Measurements from ENCODE around the gene GALNT12.
A peak's percentile ranks its signal among the peaks of the same experiment; 100 is the strongest.

The GALNT12 gene

GRCh38 chr9:98867429-98868168 is 60.1 kb downstream of the GALNT12 start:
- Histone ChIP-seq H3K79me2 (ENCODE audit: insufficient read depth, low read depth) (no peaks in the 10 kb centered on the region), H3K9ac (no peak overlapping the region), H2AFZ (ENCODE audit: low read depth) (peak overlapping the region; percentile 27; the same call in 1 of the 2 replicates), H3K4me3 (IDR thresholded peaks at IDR 0.05; ENCODE audit: insufficient read depth, low read depth, low read length) (no peak overlapping the region), H3K4me1 (ENCODE audit: low read depth, poor library complexity, severe bottlenecking) (peaks cover 23% of the 10 kb centered on the region), H4K20me1 (ENCODE audit: insufficient read depth) (no peaks in the 10 kb centered on the region), H3K27me3 (ENCODE audit: insufficient read depth, low read depth) (no peaks in the 10 kb centered on the region), H3K27ac (no peak overlapping the region), H3K36me3 (ENCODE audit: insufficient read depth) (no peaks in the 10 kb centered on the region), H3K4me2 (peak overlapping the region; percentile 4; the same call in 1 of the 2 replicates)
- no peak for TF ChIP-seq CTCF (conservative IDR thresholded peaks at IDR 0.05; ENCODE audit: low read depth, low read length)

- no peak overlapping the region for H3K27ac ChIP-seq
- H3K4me2 ChIP-seq: no peak overlapping the region
- no peak overlapping the region for H3K4me3 ChIP-seq (IDR thresholded peaks at IDR 0.05; ENCODE audit: insufficient read depth, low read depth, low read length)
- H3K36me3 ChIP-seq (ENCODE audit: insufficient read depth): no peaks in the 10 kb centered on the region
- no peaks in the 10 kb centered on the region for H4K20me1 ChIP-seq (ENCODE audit: insufficient read depth)
- no peak overlapping the region for H3K9ac ChIP-seq
- H2AFZ ChIP-seq (ENCODE audit: low read depth): no peak overlapping the region
- H3K79me2 ChIP-seq (ENCODE audit: insufficient read depth, low read depth): no peaks in the 10 kb centered on the region
- no peaks in the 10 kb centered on the region for H3K27me3 ChIP-seq (ENCODE audit: insufficient read depth, low read depth)
- H3K4me1 ChIP-seq (ENCODE audit: low read depth, poor library complexity, severe bottlenecking): peaks cover 23% of the 10 kb centered on the region
- TF ChIP-seq CTCF (conservative IDR thresholded peaks at IDR 0.05; ENCODE audit: low read depth, low read length): no peak
Measured at GRCh38 chr9:98869078-98869745, 61.7 kb downstream of the GALNT12 start.

- no peak for TF ChIP-seq CTCF (conservative IDR thresholded peaks at IDR 0.05; ENCODE audit: low read depth, low read length)
- Histone ChIP-seq H3K4me2 (no peak overlapping the region), H3K36me3 (ENCODE audit: insufficient read depth) (no peaks in the 10 kb centered on the region), H3K27ac (no peak overlapping the region), H3K9ac (no peak overlapping the region), H4K20me1 (ENCODE audit: insufficient read depth) (no peaks in the 10 kb centered on the region), H3K79me2 (ENCODE audit: insufficient read depth, low read depth) (no peaks in the 10 kb centered on the region), H3K4me3 (IDR thresholded peaks at IDR 0.05; ENCODE audit: insufficient read depth, low read depth, low read length) (no peak overlapping the region), H2AFZ (ENCODE audit: low read depth) (no peak overlapping the region), H3K27me3 (ENCODE audit: insufficient read depth, low read depth) (no peaks in the 10 kb centered on the region), H3K4me1 (ENCODE audit: low read depth, poor library complexity, severe bottlenecking) (peaks cover 23% of the 10 kb centered on the region)
Measured at GRCh38 chr9:98869866-98870265, 62.4 kb downstream of the GALNT12 start.

- TF ChIP-seq CTCF (conservative IDR thresholded peaks at IDR 0.05; ENCODE audit: low read depth, low read length): no peak
- no peaks in the 10 kb centered on the region for H3K36me3 ChIP-seq (ENCODE audit: insufficient read depth)
- H3K27ac ChIP-seq: no peak overlapping the region
- H4K20me1 ChIP-seq (ENCODE audit: insufficient read depth): no peaks in the 10 kb centered on the region
- no peaks in the 10 kb centered on the region for H3K27me3 ChIP-seq (ENCODE audit: insufficient read depth, low read depth)
- H3K4me1 ChIP-seq (ENCODE audit: low read depth, poor library complexity, severe bottlenecking): peaks cover 23% of the 10 kb centered on the region
- no peak overlapping the region for H2AFZ ChIP-seq (ENCODE audit: low read depth)
- H3K4me2 ChIP-seq: no peak overlapping the region
- H3K79me2 ChIP-seq (ENCODE audit: insufficient read depth, low read depth): no peaks in the 10 kb centered on the region
- H3K9ac ChIP-seq: no peak overlapping the region
- H3K4me3 ChIP-seq (IDR thresholded peaks at IDR 0.05; ENCODE audit: insufficient read depth, low read depth, low read length): no peak overlapping the region
Measured at GRCh38 chr9:98870782-98871557, 63.5 kb downstream of the GALNT12 start.

Data from KMS-11 (cell line).